ENCODE data around the gene EIF4A2.

DNA sequence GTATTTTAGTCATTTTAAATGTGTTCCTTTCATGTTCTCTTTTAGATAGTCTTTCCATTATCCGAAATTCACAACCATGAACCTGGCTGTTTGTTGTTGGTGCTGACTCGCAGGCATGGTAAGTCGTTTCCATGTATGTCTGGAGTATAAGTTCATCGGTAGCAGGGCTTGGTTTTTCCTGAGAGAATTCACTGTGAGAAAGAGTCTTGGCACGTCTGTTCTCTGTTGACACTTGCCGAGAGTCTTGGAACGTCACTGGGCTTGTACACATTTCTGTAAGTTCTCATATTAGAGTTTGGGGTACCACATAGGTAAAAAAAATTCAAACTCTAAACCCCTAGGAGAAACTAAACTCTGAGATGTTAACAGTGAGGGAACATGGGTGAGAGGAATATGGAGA is 29.4 kb upstream of the EIF4A2 start:
- TF ChIP-seq SUZ12 (IDR thresholded peaks at IDR 0.05; ENCODE audit: extremely low read depth, insufficient read depth, insufficient read length) (no peak), ZNF274 (IDR thresholded peaks at IDR 0.05; ENCODE audit: low read depth, low read length) (no peak), YY1 (IDR thresholded peaks at IDR 0.05; ENCODE audit: insufficient read depth, insufficient read length) (no peak)

All from NT2/D1 (cell line).